Activated CD4-positive, alpha-beta T cell treated with anti-CD3 and anti-CD28 coated beads for 4 hours (primary cell): ENCODE measurements around the gene NPIPB13.
"Not testable (repeated sequence)": the region's sequence is repeated elsewhere in the genome, so short reads cannot be mapped to it uniquely, and the experiment has no call there.

Experiments
- DNase-seq, 2 donors: peaks; one replicate each; pipeline ENCODE4 v3.0.0-alpha.2; 2020

Gene NPIPB13

DNA sequence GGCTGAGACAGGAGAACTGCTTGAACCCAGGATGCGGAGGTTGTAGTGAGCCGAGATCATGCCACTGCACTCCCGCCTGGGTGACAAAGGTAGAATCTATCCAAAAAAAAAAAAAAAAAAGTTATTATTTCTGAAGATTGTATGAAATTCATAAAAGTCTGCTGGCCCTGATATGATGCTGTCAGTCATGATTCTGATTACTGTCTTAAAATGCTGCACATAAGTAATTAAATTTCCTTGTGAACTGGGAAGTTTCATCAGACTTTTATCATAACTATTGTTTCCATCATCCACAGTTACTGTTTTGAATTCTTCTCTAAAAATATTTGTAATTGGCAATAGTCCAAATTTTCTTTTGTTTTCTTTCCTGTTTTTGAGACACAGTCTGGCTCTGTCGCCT, at the start of gene NPIPB13:
Gene NPIPB13, minus strand, starts transcription at position 101 of the 400 bp plus-strand sequence. CDS start 2,906 bp downstream, outside the sequence.
- DNase-seq, result not testable (repeated sequence)

DNA sequence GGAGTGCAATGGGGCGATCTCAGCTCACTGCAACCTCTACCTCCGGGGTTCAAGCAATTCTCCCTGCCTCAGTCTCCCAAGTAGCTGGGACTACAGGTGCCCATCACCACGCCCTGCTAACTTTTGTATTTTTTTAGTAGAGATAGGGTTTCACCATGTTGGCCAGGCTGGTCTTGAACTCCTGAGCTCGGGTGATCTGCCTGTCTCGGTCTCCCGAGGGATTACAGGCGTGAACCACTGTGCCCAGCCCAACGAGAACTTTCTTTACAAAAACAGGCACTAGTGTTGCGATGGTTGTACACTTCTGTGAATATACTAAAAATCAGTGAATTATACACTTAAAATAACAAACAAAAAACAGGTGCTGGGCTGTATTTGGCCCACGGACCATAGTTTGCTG, 34.1 kb upstream of the NPIPB13 start:
- DNase-seq, result not testable (repeated sequence)

DNA sequence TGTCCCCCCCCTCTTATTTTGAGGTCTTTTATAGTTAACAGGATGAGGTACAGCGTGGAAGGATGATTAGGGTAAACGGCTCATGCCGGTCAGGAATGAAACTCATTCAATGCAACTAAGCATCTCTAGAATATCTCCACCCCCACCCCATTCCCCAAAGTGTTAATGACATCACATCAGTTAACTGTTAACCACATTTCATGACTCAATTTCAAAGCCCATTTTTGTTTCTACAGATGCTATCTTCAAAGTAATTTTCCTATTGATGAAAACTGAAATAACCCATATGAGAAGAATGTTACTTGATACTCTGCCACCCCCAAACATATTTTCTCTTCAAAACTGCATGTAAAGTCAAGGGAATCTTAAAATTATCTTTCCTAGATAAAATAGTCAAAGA, 30.2 kb upstream of the NPIPB13 start:
- not testable (repeated sequence) for DNase-seq

DNA sequence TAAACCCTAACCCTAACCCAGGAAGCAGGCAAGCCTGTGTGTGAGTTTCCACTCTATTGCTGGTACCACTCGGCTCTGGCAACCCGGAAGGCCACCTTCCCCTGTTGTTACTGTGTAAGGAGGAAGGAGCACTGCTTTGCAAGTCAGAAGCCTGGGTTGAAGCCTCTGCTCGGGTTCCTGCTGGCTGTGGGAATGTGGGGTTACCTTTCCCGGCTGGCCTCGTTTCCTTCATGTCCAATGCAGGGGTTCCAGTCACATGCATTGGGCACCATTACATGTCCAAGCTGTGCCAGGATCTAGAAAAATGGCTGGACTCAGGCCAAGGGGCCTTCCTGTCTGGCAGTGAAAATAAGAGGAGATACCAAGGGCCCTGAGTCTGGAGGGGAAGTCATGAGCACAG, 31.2 kb downstream of the NPIPB13 start:
- DNase-seq, result not testable (repeated sequence)

DNA sequence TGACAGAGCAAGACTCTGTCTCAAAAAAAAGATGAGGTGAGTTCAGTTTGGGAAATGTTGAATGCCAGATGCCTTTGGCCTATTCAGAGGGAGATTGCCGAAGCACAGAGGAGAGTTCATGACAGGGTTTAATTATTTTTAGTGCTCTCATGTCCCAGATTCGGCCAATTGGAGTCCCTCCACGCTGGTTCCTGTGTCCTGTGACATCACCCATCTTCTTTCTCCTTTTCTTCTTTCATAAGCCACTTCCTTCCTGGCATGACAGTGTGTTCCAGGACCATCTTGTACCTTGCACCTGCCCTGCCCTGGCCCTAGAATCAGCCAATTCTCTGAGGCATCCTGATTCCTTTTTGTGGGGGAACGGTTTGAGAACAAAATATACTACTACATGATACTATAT, 36.9 kb downstream of the NPIPB13 start:
- DNase-seq, result not testable (repeated sequence)

DNA sequence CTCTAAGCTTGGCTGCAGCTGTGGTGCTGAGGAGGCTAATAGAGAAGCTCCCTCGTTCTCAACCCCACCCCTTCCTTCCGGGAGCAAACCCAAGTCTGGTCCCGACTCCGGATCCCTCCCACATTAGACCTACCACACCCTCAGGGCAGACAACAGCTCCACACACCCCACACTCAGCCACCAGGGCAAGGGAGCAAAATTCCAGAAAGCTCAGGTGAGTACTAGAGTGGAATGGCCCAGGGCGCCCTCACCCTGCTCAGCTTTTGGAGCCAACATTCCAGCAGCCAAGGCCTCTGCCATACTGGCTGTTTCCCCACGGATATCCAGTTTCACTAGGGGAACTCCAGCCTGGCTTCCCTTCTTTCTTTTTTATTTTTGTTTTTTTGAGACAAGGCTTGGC, 39.2 kb downstream of the NPIPB13 start:
- DNase-seq, result peak; percentile 3 to 42

DNA sequence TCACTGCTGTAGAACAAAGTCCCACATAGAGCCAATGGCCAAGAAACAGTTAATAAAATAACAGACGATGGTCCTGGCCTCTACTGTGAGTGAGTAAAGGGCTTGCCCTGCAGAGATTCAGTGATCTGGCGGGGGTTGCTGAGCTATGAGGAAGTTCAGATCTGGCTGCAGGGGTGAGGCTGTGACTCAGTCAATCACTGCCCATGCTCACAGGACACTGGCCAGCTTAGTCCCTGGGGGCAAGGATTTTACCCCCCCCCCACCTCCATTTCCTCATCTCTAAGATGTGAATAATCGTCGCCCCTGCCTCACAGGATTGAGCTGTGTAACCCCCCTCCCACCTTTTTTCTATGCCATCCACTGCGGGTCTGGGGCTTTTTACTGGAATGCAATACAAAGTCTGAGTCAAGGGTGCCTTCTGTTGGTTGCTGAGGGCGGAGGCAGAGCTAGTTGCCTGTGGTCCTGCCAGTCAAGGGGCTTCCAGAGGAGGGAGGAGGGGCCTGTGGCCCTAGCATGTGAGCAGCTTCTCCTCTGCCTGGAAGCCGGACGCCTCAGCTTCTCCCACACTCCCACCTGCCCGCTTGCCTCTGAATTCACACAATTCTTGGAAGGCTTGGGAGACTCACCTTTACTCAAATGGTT, 41.1 kb downstream of the NPIPB13 start:
- DNase-seq, result not testable (repeated sequence)

DNA sequence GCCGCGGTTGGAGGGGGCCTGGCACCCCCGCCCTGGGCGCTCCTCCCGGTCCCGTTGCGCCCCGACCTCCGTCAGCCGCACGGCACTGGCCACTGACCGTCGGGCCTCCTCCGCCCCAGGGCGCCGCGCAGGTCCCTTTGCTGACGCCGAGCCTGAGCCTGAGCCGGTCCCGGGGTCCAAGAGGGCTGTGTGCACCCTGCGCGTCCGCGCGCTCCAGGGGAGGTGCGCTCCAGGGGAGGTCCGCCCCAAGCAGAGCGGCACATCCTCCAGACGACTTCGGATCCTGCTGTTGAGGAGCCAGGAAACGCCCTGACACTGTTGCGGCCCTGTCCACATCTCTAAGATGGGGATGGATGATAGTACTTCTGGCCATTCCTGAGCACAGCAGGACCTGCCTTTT, 42.0 kb downstream of the NPIPB13 start:
- DNase-seq, result not testable (repeated sequence)

DNA sequence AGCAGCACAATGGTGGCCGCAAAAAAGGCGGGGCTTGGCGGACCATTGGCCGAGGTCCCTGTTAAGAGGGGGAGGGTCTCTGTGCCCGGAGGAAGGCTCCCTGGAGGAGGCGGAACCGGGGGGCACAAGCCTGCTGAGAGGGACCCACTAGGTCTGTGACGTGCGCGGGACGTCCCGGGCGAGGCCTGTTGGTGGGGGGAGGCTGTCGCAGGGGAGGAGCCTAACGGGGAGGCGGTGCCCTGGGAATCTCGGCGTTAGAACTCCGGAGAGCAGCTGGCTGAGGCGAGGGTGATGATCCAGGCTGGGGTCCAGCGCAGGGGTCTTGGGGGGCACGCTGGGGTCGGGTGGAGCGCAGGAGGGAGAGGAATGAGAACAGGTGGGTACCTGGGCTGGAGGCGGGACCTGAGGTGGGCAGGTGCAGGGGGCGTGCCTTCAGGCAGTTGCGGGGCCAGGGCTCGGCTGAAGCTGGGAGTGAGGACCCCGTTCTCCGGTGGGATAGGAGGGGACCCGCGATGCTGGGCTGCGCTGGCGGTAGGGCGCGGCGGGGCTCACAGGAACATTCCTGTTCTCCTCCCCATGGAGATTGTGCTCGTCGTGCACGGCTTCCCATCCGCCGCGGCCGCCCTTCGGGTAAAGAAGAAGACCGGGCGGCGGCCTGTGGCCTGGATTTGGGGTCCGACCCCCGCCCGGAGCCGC, 42.6 kb downstream of the NPIPB13 start:
- DNase-seq, result not testable (repeated sequence)

DNA sequence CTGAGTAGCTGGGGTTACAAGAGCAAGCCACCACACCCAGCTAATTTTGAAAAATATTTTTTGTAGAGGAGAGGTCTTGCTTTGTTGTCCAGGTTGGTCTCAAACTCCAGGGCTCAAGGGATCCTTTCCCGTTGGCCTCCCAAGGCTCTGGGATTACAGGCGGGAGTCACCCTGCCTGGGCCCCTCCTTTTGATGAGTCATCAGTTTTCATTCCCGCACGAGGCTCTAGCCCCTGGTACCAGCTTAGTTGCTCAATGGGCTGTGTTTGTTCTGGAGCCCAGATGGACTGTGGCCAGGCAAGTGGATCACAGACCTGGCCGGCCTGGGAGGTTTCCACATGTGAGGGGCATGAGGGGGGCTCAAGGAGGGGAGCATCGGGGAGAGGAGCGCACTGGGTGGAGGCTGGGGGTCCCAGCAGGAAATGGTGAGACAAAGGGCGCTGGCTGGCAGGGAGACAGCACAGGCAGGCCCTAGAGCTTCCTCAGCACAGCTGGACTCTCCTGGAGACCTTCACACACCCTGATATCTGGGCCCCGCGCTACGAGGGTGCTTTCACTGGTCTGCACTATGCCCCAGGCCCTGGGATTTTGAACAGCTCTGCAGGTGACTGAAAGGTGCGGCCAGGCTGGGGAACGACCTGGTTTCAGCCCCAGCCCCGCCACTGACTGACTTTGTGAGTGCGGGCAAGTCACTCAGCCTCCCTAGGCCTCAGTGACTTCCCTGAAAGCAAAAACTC, 48.5 kb downstream of the NPIPB13 start:
- not testable (repeated sequence) for DNase-seq

DNA sequence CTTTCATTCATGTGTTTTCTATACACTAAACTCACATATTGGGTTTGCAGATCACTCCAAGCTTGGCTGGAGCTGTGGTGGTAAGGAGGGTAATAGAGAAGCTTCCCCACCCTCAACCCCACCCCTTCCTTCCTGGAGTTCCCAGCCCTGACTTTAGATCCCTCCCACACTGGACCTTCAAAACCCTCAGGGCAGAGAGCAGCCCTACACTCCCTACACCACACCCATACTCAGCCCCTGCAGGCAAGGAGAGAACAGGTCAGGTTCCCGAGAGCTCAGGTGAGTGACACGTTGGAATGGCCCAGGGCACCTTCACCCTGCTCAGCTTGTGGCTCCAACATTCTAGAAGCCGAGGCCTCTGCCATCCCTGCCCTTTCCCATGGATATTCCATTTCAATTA, 49.2 kb downstream of the NPIPB13 start, which contains the start of gene SULT1A3:
Gene SULT1A3, plus strand, starts transcription at position 207 of the 400 bp plus-strand sequence. CDS start 1,474 bp downstream, outside the sequence.
- not testable (repeated sequence) for DNase-seq
